PC-9 (cell line): Measurements from ENCODE around the gene MORC2. TPM values are rescaled to one million over a fixed set of nuclear protein-coding genes. Genes with fewer than 3 reads are reported as not detected.
A peak's percentile ranks its signal among the peaks of the same experiment; 100 is the strongest.

Experiments
- BruUV-seq: library from RNA; stranded (reverse); fragments of 400-500 nt; replicated peaks from 2 replicates; lab custom pipeline; 2021; lab: Mats Ljungman, UMichigan
- CTCF ChIA-PET: fragments of 300-600 bp; sonication (Branson Sonifier 250); formaldehyde crosslinking; loops from one replicate; lab custom pipeline; 2022; ENCODE audit warnings: antibody characterized with exemption; lab: Charles Lee
- POLR2A ChIA-PET: fragments of 300-600 bp; sonication (Branson Sonifier 250); formaldehyde crosslinking; loops from one replicate; lab custom pipeline; 2022; ENCODE audit warnings: antibody characterized with exemption; ENCODE audit not compliant: unreplicated experiment; lab: Charles Lee
- DNase-seq, 2 experiments: peaks; one replicate each; pipeline versions ENCODE4 v3.0.0 to v3.0.0-alpha.2; 2015 to 2022; ENCODE audit warnings: mixed read lengths in 1 of 2
- H2AFZ ChIP-seq: fragments of 200-600 bp; sonication (generic); 2 replicates; pipeline ENCODE4 v1.8.1; 2017; ENCODE audit warnings: antibody characterized with exemption
- H3F3A ChIP-seq: fragments of 200-600 bp; sonication (generic); 2 replicates; pipeline ENCODE4 v1.8.1; 2017; ENCODE audit warnings: antibody characterized with exemption, mild to moderate bottlenecking, low read depth; ENCODE audit not compliant: insufficient read depth
- H3K27ac ChIP-seq: fragments of 200-600 bp; sonication (generic); 2 replicates; pipeline ENCODE4 v1.6.1; 2016; ENCODE audit warnings: mixed run types
- H3K27me3 ChIP-seq: fragments of 200-600 bp; sonication (generic); 2 replicates; pipeline ENCODE4 v1.6.1; 2016; ENCODE audit warnings: low read depth, mixed run types; ENCODE audit not compliant: insufficient read depth
- H3K36me3 ChIP-seq: fragments of 200-600 bp; sonication (generic); 2 replicates; pipeline ENCODE4 v1.6.1; 2016; ENCODE audit warnings: low read depth, mixed run types
- H3K4me1 ChIP-seq: fragments of 200-600 bp; sonication (generic); replicated peaks from 2 replicates; pipeline ENCODE4 v1.6.1; 2016; ENCODE audit warnings: mixed run types; ENCODE audit not compliant: insufficient read depth
- H3K4me2 ChIP-seq: fragments of 200-600 bp; sonication (generic); 2 replicates; pipeline ENCODE4 v1.6.1; 2017; ENCODE audit warnings: mixed run types
- H3K4me3 ChIP-seq: fragments of 200-600 bp; sonication (generic); 2 replicates; pipeline ENCODE4 v1.6.1; 2016; ENCODE audit warnings: mixed run types
- H3K79me2 ChIP-seq: fragments of 200-600 bp; sonication (generic); 2 replicates; pipeline ENCODE4 v1.6.1; 2017; ENCODE audit warnings: low read depth, mixed run types
- H3K9me2 ChIP-seq: fragments of 200-600 bp; sonication (generic); 2 replicates; pipeline ENCODE4 v1.8.1; 2017; ENCODE audit warnings: mild to moderate bottlenecking; ENCODE audit not compliant: insufficient read depth
- H3K9me3 ChIP-seq: fragments of 200-600 bp; sonication (generic); 2 replicates; pipeline ENCODE4 v1.8.1; 2016; ENCODE audit warnings: low read depth; ENCODE audit not compliant: insufficient read depth
- H4K20me1 ChIP-seq: fragments of 200-600 bp; sonication (generic); 2 replicates; pipeline ENCODE4 v1.8.1; 2017; ENCODE audit not compliant: insufficient read depth
- EZH2 ChIP-seq: fragments of 200-600 bp; sonication (generic); IDR thresholded peaks from 2 replicates; pipeline ENCODE4 v1.8.0; 2017; ENCODE audit warnings: antibody characterized with exemption, low read depth
- intact Hi-C: fragments of 100-400 bp; cut with micrococcal nuclease; formaldehyde crosslinking; loops from one replicate; pipeline ENCODE4 v1.10.0; 2022; ENCODE audit not compliant: unreplicated experiment
- total RNA-seq: library from RNA; stranded (reverse); gene quantifications from 2 replicates; pipeline ENCODE4 v1.2.3, GENCODE V29; 2021
- TF ChIP-seq, protein P1 (sequence below): fragments of 200-600 bp; sonication (generic); conservative IDR thresholded peaks from 2 replicates; pipeline ENCODE4 v1.6.1; 2017; ENCODE audit warnings: mixed run types, antibody characterized with exemption, mild to moderate bottlenecking, moderate library complexity

The MORC2 gene
- total RNA-seq, 1 experiment from 2014 or later, result 39.8 TPM

DNA sequence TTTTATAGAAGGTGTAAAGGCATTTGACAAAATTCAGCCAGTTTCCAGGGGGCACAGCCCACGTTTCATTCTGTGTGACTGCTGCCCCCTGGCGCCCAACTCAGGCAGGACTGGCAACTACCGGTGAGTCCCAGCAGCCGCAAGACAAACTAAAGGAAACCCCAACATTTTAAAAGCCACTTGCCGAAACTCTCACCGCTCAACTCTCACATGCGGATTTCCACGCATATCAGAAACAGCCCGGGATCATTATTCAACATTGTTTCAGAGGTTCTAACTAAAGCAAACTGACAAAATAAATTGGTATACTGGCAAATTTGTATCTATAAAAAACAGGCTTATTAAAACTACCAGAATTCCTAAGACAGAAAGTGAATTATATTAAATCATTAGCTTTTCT, 48.2 kb downstream of the MORC2 start:
- Histone ChIP-seq H3K27ac (no peak overlapping the region), H4K20me1 (no peaks in the 10 kb centered on the region), H3K4me1 (no peaks in the 10 kb centered on the region), H3K9me3 (no peaks in the 10 kb centered on the region), H3K27me3 (no peaks in the 10 kb centered on the region), H3K4me3 (no peak overlapping the region), H3F3A (peaks cover 10% of the 10 kb centered on the region), H3K36me3 (no peaks in the 10 kb centered on the region), H3K4me2 (peak overlapping the region; percentile 46; the same call in 1 of the 2 replicates), H3K79me2 (no peaks in the 10 kb centered on the region), H2AFZ (no peak overlapping the region), H3K9me2 (no peaks in the 10 kb centered on the region)
- POLR2A ChIA-PET, result interaction anchor here (0.6 to 0.7 kb wide), 2 partner anchors 25 to 272 kb away, joined by 5 to 8 read pairs; no protein-coding TSS in a partner anchor
- intact Hi-C loops, result loop anchor here (1.0 to 10.0 kb wide), 3 partner anchors 90 to 286 kb away; partner anchors contain the start of gene SLC35E4
- CTCF ChIA-PET, result interaction anchor here (0.6 to 2.8 kb wide), 6 partner anchors 45 to 626 kb away, joined by 3 to 29 read pairs (median 6); no protein-coding TSS in a partner anchor
- no TSS peak for BruUV-seq
- TF ChIP-seq EZH2, result no peak
- TF ChIP-seq, protein P1, sequence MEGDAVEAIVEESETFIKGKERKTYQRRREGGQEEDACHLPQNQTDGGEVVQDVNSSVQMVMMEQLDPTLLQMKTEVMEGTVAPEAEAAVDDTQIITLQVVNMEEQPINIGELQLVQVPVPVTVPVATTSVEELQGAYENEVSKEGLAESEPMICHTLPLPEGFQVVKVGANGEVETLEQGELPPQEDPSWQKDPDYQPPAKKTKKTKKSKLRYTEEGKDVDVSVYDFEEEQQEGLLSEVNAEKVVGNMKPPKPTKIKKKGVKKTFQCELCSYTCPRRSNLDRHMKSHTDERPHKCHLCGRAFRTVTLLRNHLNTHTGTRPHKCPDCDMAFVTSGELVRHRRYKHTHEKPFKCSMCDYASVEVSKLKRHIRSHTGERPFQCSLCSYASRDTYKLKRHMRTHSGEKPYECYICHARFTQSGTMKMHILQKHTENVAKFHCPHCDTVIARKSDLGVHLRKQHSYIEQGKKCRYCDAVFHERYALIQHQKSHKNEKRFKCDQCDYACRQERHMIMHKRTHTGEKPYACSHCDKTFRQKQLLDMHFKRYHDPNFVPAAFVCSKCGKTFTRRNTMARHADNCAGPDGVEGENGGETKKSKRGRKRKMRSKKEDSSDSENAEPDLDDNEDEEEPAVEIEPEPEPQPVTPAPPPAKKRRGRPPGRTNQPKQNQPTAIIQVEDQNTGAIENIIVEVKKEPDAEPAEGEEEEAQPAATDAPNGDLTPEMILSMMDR, result peak; percentile 98
- DNase-seq, result peak; percentile 46 to 74

DNA sequence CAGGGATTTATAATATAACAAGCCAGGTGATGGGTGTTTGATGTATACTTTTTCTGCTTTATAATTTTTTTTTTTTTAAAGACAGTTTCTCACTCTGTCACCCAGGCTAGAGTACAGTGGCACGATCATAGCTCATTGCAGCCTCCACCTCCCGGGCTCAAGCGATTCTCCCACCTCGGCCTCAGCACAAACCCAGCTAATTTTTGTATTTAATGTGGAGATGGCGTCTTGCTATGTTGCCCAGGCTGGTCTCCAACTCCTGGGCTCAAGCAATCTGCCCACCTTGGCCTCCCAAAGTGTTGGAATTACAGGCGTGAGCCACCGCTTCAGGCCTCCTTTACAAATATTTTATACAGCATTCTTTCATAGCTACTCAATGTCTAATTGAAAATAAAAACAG, 48.6 kb downstream of the MORC2 start:
- H4K20me1 ChIP-seq, result no peaks in the 10 kb centered on the region
- intact Hi-C loops, result loop anchor here (1.0 to 10.0 kb wide), 3 partner anchors 90 to 285 kb away; partner anchors contain the start of gene SLC35E4
- H3K79me2 ChIP-seq, result no peaks in the 10 kb centered on the region
- no peaks in the 10 kb centered on the region for H3K4me1 ChIP-seq
- TF ChIP-seq, protein P1, result no peak
- no peak for TF ChIP-seq EZH2
- DNase-seq, result no peak
- no peak overlapping the region for H3K4me3 ChIP-seq
- no peak overlapping the region for H3K4me2 ChIP-seq
- no TSS peak for BruUV-seq
- no peaks in the 10 kb centered on the region for H3K9me3 ChIP-seq
- no peak overlapping the region for H3K27ac ChIP-seq
- peaks cover 10% of the 10 kb centered on the region for H3F3A ChIP-seq
- no peak overlapping the region for H2AFZ ChIP-seq
- ChIA-PET POLR2A (interaction anchor here (0.7 kb wide), 1 partner anchor 25 kb away, joined by 8 read pairs; no protein-coding TSS in a partner anchor), CTCF (interaction anchor here (0.6 to 2.8 kb wide), 8 partner anchors 45 to 626 kb away, joined by 3 to 29 read pairs (median 5); no protein-coding TSS in a partner anchor)
- no peaks in the 10 kb centered on the region for H3K36me3 ChIP-seq
- no peaks in the 10 kb centered on the region for H3K9me2 ChIP-seq
- no peaks in the 10 kb centered on the region for H3K27me3 ChIP-seq

DNA sequence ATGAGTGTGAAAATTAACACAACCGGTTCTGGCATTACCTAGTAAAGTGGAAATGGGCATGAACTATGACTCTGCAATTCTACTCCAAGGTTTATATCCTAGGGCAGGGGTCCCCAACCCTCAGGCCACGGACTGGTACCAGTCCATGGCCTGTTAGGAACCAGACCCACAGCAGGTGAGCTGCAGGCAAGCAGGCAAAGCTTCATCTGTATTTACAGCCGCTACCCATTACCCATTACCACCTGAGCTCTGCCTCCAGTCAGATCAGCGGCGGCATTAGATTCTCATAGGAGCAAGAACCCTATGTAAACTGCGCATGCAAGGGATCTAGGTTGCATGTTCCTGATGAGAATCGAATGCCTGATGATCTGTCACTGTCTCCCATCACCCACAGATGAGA, 49.8 kb downstream of the MORC2 start:
- Histone ChIP-seq H3K27me3 (no peaks in the 10 kb centered on the region), H3K36me3 (no peaks in the 10 kb centered on the region), H4K20me1 (no peaks in the 10 kb centered on the region), H3K9me3 (no peaks in the 10 kb centered on the region), H3K4me1 (no peaks in the 10 kb centered on the region), H3K4me2 (no peak overlapping the region), H3F3A (peaks cover 10% of the 10 kb centered on the region), H3K27ac (no peak overlapping the region), H3K4me3 (no peak overlapping the region), H2AFZ (no peak overlapping the region), H3K79me2 (no peaks in the 10 kb centered on the region), H3K9me2 (no peaks in the 10 kb centered on the region)
- no TSS peak for BruUV-seq
- DNase-seq, result no peak
- POLR2A ChIA-PET, result interaction anchor here (0.6 kb wide), 1 partner anchor 163 kb away, joined by 7 read pairs; no protein-coding TSS in a partner anchor
- intact Hi-C loops, result no loop called here
- CTCF ChIA-PET, result interaction anchor here (0.6 to 2.8 kb wide), 2 partner anchors 155 to 276 kb away, joined by 3 to 29 read pairs; no protein-coding TSS in a partner anchor
- no peak for TF ChIP-seq EZH2
- TF ChIP-seq, protein P1, result no peak
